Right lobe of liver (tissue), 6 donors: ENCODE results near the gene PTPDC1. TPM values are rescaled to one million over a fixed set of nuclear protein-coding genes. Genes with fewer than 3 reads are reported as not detected.

Experiments used
- ATAC-seq, 4 donors: fragments of 200-7000 bp; cut with Tn5 transposase; one replicate each; pipeline ENCODE4 v1.9.1; 2020; ENCODE audit warnings: mild to moderate bottlenecking in 4 of 4, moderate library complexity in 4 of 4
- DNase-seq, 3 donors: peaks; one replicate each; pipeline ENCODE4 v3.0.0-alpha.2; 2020
- H3K27ac ChIP-seq, 3 donors: fragments of 200-600 bp; one replicate each; pipeline ENCODE4 v1.8.0; 2022
- H3K27me3 ChIP-seq, 2 donors: fragments of 200-600 bp; one replicate each; pipeline ENCODE4 v1.8.0; 2022
- H3K36me3 ChIP-seq, 4 donors: fragments of 200-600 bp; sonication (generic) in 1 of 4; one replicate each; pipeline versions ENCODE4 v1.5.1 to v1.8.0; 2017 to 2022; ENCODE audit warnings: control low read depth in 1 of 4
- H3K4me1 ChIP-seq, 4 donors: fragments of 200-600 bp; sonication (generic) in 1 of 4; one replicate each; pipeline versions ENCODE4 v1.5.1 to v1.8.0; 2017 to 2022; ENCODE audit warnings: control low read depth in 1 of 4
- H3K4me3 ChIP-seq, 3 donors: fragments of 200-600 bp; one replicate each; pipeline ENCODE4 v1.8.0; 2022
- H3K9me3 ChIP-seq, 4 donors: fragments of 200-600 bp; sonication (generic) in 1 of 4; one replicate each; pipeline versions ENCODE4 v1.5.1 to v1.8.0; 2017 to 2022; ENCODE audit warnings: control low read depth in 1 of 4
- CTCF ChIP-seq, 4 donors: fragments of 200-600 bp in 3 of 4; fragments of 450-650 bp in 1 of 4; IDR thresholded peaks; one replicate each; pipeline versions ENCODE4 v1.5.1 to v1.8.0; 2016 to 2022; ENCODE audit warnings: antibody characterized with exemption in 4 of 4, mild to moderate bottlenecking in 2 of 4
- POLR2A ChIP-seq: fragments of 450-650 bp; IDR thresholded peaks from one replicate; pipeline ENCODE4 v1.6.1; 2017; ENCODE audit warnings: antibody characterized with exemption, mild to moderate bottlenecking
- WGBS: methylation state at CpG from one replicate; pipeline ENCODE4 v1.1.6; 2018; ENCODE audit warnings: low coverage, low lambda C conversion rate; ENCODE audit not compliant: insufficient coverage; ENCODE audit errors: missing lambda C conversion rate; 5-methylcytosine and 5-hydroxymethylcytosine counted together
- intact Hi-C, 2 donors: fragments of 100-400 bp; cut with DNase I; formaldehyde crosslinking; loops; one replicate each; pipeline versions ENCODE4 v1.11.2 to v1.14.1; 2022
- total RNA-seq, 6 experiments: library from RNA; depleted of rRNA in 2 of 6; stranded (reverse); fragments of >200 nt in 2 of 6; fragmentation: NEBNext Ultra II Directional in 3 of 6; extraction: Animal tissue kit (Norgen Biotek cat#: 25700) in 3 of 6; gene quantifications; one replicate each; pipeline versions ENCODE4 v1.1.0 to v1.2.4, GENCODE V29; 2016 to 2023
- donor health status: DM: no; HTN: yes; CAD: no.
- donor health status: DM: no; HTN: no; CAD: no.
- donor health status: DM: no; HTN: no; CAD: no.
- donor health status: DM: no; HTN: yes; CAD: no.
- donor health status: DM: no; HTN: yes; CAD: no.

Gene PTPDC1
- total RNA-seq, 6 experiments from 2014 or later: 0.86 to 3.3 (median 1.8) TPM

- Histone ChIP-seq H3K27ac (peak overlapping the region in 1 of 3 donors; percentile 34), H3K36me3 (no peaks in the 10 kb centered on the region), H3K9me3 (no peaks in the 10 kb centered on the region), H3K4me1 (no peaks in the 10 kb centered on the region), H3K27me3 (no peaks in the 10 kb centered on the region), H3K4me3 (no peak overlapping the region)
- ATAC-seq: peak; percentile 63 to 88 (median 66)
- DNase-seq: peak in 1 of 3 donors; percentile 64
- intact Hi-C loops: no loop called here
- no peak for TF ChIP-seq POLR2A
- no peak for TF ChIP-seq CTCF (IDR thresholded peaks at IDR 0.05)
- 67% methylated on average over 13 of the region's 13 CpGs for WGBS
Measured at GRCh38 chr9:94139672-94140417, 55.6 kb downstream of the PTPDC1 start.

- Histone ChIP-seq H3K27ac (peak overlapping the region in 1 of 3 donors; percentile 34), H3K27me3 (no peaks in the 10 kb centered on the region), H3K36me3 (no peaks in the 10 kb centered on the region), H3K4me1 (no peaks in the 10 kb centered on the region), H3K9me3 (no peaks in the 10 kb centered on the region), H3K4me3 (no peak overlapping the region)
- WGBS: 47% methylated on average over 4 of the region's 4 CpGs
- no peak for DNase-seq
- no peak for ATAC-seq
- intact Hi-C loops: no loop called here
- TF ChIP-seq CTCF (IDR thresholded peaks at IDR 0.05) (no peak), POLR2A (no peak)
Measured at GRCh38 chr9:94140418-94140780, 56.1 kb downstream of the PTPDC1 start.

- Histone ChIP-seq H3K9me3 (no peaks in the 10 kb centered on the region), H3K36me3 (no peaks in the 10 kb centered on the region), H3K4me3 (no peak overlapping the region), H3K4me1 (no peaks in the 10 kb centered on the region), H3K27ac (no peak overlapping the region), H3K27me3 (no peaks in the 10 kb centered on the region)
- 75% methylated on average over 8 of the region's 13 CpGs for WGBS
- DNase-seq (no peak), ATAC-seq (peak in 1 of 4 donors; percentile 40)
- intact Hi-C loops: no loop called here
- TF ChIP-seq POLR2A (no peak), CTCF (IDR thresholded peaks at IDR 0.05) (no peak)
Measured at GRCh38 chr9:94140791-94141790, 56.8 kb downstream of the PTPDC1 start.

- H3K4me1 ChIP-seq: no peaks in the 10 kb centered on the region
- 77% methylated on average over 3 of the region's 5 CpGs for WGBS
- no peaks in the 10 kb centered on the region for H3K27me3 ChIP-seq
- TF ChIP-seq POLR2A (no peak), CTCF (IDR thresholded peaks at IDR 0.05) (no peak)
- intact Hi-C loops: no loop called here
- H3K9me3 ChIP-seq: no peaks in the 10 kb centered on the region
- H3K36me3 ChIP-seq: no peaks in the 10 kb centered on the region
- no peak overlapping the region for H3K4me3 ChIP-seq
- H3K27ac ChIP-seq: no peak overlapping the region
- DNase-seq: no peak
- no peak for ATAC-seq
Measured at GRCh38 chr9:94142353-94142752, 58.1 kb downstream of the PTPDC1 start.
